Epithelial cell of alveolus of lung (primary cell): ENCODE results near the gene DKKL1. TPM values are rescaled to one million over a fixed set of nuclear protein-coding genes. Genes with fewer than 3 reads are reported as not detected.

Source experiments
- total RNA-seq: library from RNA; depleted of rRNA; stranded (reverse); fragments of >200 nt; gene quantifications from 2 replicates; pipeline ENCODE4 v1.2.1, GENCODE V29; 2015

Gene DKKL1
- total RNA-seq: 1.2 and 2.1 TPM in 2 replicates

GRCh38 chr19:49363268-49364082 is at the start of gene DKKL1:
TSS of gene DKKL1 (plus strand) at chr19:49363877. CDS start at chr19:49363999, 122 bp downstream.

DNA sequence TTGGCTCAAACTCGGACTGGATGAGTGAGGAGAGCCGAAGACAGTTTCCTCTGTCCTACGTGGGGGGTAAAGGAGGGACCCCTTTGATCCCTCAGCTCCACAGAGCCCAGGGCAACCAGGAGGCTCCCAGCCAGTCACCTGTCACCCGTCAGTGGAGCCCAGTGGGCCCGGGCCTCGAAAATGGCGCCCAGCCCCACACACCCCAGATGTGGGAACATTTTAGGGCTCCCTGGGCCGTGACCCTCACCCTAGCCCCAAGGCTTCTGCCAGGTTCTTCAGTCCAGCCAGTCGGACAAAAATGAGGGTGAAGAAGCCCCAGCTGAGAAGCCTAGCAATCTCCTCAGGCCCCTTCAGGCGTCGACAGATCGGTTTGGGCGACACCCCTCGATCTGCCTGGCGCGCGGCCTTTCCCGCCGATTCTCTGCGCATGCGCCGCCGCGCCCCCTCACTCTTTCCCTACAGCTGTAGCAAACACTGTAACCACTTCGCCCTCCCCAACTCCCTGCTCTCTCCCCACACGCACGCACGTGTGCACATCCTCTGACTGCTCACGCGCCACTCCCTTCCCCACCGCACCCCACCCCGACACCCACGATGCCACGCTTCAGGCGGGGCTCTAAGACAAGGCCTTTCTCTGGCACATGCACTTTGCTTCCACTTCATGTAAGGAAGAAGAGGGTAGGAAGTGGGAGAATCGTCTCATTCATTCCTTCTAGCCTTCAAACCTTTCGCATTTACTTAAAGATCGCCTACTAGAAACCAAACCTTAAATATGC is 38.7 kb upstream of the DKKL1 start, which contains the start of gene SLC6A16:
SLC6A16 (minus strand) TSS at position 391 of the 776 bp plus-strand sequence. CDS start 13,844 bp downstream, outside the sequence.

GRCh38 chr19:49335071-49335783 is 28.4 kb upstream of the DKKL1 start, which contains the start of gene CD37:
TSS of gene CD37 (plus strand) at chr19:49335406. CDS start at chr19:49335541, 135 bp downstream.

DNA sequence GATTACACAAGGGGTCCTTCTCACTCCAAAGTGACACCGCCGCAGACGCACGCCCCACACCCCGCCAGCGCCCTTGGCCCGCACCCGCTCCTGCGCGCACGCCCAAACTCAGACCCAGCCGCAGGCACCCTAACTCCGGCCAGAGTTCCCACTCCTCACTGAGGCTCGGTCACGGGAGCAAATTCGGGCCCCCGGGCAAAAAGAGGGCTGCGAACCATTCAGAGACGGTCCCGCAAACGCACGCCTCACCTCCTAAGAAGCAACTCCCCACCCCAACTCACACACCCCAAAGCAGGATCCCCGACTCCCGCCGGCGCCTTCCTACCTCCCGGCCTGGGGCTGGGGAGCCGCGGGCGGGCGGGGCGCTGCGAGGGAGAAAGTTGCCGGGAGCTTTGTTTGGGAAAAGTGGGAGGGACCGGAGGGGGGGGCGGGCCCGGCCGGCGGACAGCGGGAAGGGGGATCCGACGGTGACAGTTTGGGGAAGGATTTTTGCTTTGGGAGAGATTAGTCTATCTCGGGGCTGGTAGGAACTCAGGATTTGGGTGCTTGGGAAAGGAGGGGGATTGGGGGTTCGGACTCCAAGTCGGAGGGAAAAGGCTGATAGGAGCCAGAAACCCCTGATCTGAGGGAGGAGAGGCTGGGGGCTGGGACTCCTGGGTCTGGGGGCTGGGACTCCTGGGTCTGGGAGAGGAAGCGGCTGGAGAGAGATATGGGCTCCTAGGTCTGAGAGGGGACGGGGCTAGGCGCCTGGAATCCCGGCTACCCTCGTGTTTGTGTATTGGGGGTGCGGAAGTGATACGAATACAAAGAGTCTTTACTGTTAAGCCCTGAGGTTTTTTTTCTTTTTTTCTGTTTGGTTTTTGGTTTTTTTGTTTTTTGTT is 1.4 kb upstream of the DKKL1 start, which contains the start of gene TEAD2:
TEAD2 (minus strand) TSS at position 369 of the 881 bp plus-strand sequence. CDS start 2,341 bp downstream, outside the sequence.

DNA sequence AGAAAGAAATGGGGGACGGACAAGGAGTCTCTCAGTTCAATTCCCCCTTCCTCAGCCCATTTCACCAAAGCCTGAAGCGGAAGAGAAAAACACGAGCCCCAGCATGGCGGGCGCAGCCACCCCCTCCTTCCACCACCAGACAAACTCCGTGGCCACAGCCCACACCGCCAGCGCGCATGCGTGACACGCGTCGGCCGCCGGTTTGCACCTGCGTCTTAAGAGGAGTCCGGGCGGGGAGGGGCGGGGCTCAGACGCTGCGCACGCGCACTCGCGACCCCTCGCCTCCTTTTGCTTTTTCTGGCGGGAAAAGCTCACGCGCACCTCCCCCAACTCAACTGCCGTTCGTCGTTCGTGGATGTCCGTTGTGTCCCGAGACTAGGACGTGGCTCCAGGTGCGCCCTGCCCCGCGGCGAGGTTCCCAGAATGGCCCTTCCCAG is 24.3 kb downstream of the DKKL1 start, which contains the start of gene KASH5:
KASH5 (plus strand) TSS at position 314 of the 437 bp plus-strand sequence. CDS start 2,635 bp downstream, outside the sequence.

DNA sequence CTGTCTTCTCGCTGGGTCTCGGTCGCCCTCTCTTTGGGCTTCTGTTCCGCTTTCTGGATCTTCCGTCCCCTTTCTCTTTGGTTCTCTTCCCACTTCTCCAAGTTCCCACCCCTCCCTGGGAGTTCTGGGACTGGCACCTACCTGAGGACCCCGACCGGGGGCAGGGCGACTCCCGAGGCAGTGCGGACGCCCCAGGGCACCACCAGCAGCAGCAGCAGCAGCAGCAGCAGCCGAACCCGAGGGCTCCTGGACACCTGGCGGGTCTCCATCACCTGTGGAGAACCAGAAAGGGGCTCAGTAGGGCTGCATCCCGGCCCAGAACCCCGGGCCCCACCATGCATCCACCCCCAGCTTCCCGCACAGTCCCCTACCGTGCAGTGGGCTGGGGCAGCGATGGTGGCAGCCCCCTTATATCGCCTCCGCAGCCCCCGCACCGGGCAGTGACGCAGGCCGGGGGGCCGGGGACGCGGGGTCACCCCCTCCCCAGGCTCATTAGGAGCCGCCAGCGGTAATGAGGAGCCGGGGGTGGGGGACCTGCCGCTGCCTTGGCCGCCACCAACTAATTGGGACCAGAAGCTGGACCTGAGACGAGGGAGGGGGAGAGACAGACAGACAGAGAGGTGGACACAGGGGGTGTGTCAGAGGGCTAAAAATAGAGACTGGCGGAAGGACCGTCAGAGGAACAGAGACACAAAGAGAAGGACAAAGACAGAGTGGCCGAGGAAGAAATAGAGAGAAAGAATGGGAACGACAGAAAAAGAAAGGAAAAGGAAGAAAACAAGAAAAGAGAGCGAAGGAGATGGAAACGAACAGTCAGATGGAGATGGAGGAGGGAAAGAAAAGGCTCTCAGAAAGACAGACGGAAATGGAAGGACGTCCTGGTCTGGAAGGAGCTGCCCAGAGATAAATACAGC is 59.7 kb downstream of the DKKL1 start, which contains the start of gene PTH2:
PTH2 (minus strand) TSS at position 371 of the 914 bp plus-strand sequence; CDS start at position 269, 102 bp downstream.

Other genes starting within 250 kb of the DKKL1 start
- 3.1 and 7.0 TPM in 2 replicates for gene LIN7B, start 249.5 kb upstream of the DKKL1 start, total RNA-seq
- 0.32 and 4.8 TPM in 2 replicates for gene C19orf73, start 244.7 kb upstream of the DKKL1 start, total RNA-seq
- gene PPFIA3, start 244.3 kb upstream of the DKKL1 start, total RNA-seq: 2.1 and 8.9 TPM in 2 replicates
- 0.32 TPM in 1 of 2 replicates, not detected in the other for gene HRC, start 208.5 kb upstream of the DKKL1 start, total RNA-seq
- 12.0 and 12.8 TPM in 2 replicates for gene TRPM4, start 206.1 kb upstream of the DKKL1 start, total RNA-seq
- gene SLC6A16, start 38.7 kb upstream of the DKKL1 start, total RNA-seq: 0.08 TPM in 1 of 2 replicates, not detected in the other
- not detected in 2 replicates for gene CD37, start 28.5 kb upstream of the DKKL1 start, total RNA-seq
- gene TEAD2, start 1.5 kb upstream of the DKKL1 start, total RNA-seq: 56.4 and 70.2 TPM in 2 replicates
- gene KASH5, start 24.4 kb downstream of the DKKL1 start, total RNA-seq: not detected in 2 replicates
- gene PTH2, start 59.6 kb downstream of the DKKL1 start, total RNA-seq: not detected in 2 replicates
- not detected in 2 replicates for gene GFY, start 61.5 kb downstream of the DKKL1 start, total RNA-seq
- not detected in 2 replicates for gene SLC17A7, start 77.7 kb downstream of the DKKL1 start, total RNA-seq
- 88.8 and 114 TPM in 2 replicates for gene PIH1D1, start 87.9 kb downstream of the DKKL1 start, total RNA-seq
- gene ALDH16A1, start 89.3 kb downstream of the DKKL1 start, total RNA-seq: 15.3 and 34.4 TPM in 2 replicates
- gene FLT3LG, start 110.3 kb downstream of the DKKL1 start, total RNA-seq: 3.5 and 4.8 TPM in 2 replicates
- gene RPL13A, start 123.7 kb downstream of the DKKL1 start, total RNA-seq: 3,720 and 4,767 TPM in 2 replicates
- gene RPS11, start 132.6 kb downstream of the DKKL1 start, total RNA-seq: 3,676 and 7,959 TPM in 2 replicates
- gene FCGRT, start 148.8 kb downstream of the DKKL1 start, total RNA-seq: 70.7 and 127 TPM in 2 replicates
- gene RCN3, start 164.1 kb downstream of the DKKL1 start, total RNA-seq: 108 and 253 TPM in 2 replicates
- 80.7 and 83.4 TPM in 2 replicates for gene NOSIP, start 216.7 kb downstream of the DKKL1 start, total RNA-seq
- gene PRRG2, start 217.4 kb downstream of the DKKL1 start, total RNA-seq: 2.1 and 4.5 TPM in 2 replicates
- 7.4 and 16.8 TPM in 2 replicates for gene PRR12, start 227.3 kb downstream of the DKKL1 start, total RNA-seq